Measurements from ENCODE around the gene SGCD.

SGCD gene

GRCh38 chr5:156698323-156698722 is 371.4 kb downstream of the SGCD start:
- Histone ChIP-seq H3K4me3 (replicated peaks; ENCODE audit: insufficient read depth, low read length) (no peak overlapping the region), H3K27me3 (ENCODE audit: insufficient read depth, poor library complexity, severe bottlenecking) (no peaks in the 10 kb centered on the region), H3K27ac (replicated peaks) (no peak overlapping the region)
- no peak for TF ChIP-seq SPI1 (IDR thresholded peaks at IDR 0.05; ENCODE audit: borderline replicate concordance, low read depth)
- TF ChIP-seq, protein P1, sequence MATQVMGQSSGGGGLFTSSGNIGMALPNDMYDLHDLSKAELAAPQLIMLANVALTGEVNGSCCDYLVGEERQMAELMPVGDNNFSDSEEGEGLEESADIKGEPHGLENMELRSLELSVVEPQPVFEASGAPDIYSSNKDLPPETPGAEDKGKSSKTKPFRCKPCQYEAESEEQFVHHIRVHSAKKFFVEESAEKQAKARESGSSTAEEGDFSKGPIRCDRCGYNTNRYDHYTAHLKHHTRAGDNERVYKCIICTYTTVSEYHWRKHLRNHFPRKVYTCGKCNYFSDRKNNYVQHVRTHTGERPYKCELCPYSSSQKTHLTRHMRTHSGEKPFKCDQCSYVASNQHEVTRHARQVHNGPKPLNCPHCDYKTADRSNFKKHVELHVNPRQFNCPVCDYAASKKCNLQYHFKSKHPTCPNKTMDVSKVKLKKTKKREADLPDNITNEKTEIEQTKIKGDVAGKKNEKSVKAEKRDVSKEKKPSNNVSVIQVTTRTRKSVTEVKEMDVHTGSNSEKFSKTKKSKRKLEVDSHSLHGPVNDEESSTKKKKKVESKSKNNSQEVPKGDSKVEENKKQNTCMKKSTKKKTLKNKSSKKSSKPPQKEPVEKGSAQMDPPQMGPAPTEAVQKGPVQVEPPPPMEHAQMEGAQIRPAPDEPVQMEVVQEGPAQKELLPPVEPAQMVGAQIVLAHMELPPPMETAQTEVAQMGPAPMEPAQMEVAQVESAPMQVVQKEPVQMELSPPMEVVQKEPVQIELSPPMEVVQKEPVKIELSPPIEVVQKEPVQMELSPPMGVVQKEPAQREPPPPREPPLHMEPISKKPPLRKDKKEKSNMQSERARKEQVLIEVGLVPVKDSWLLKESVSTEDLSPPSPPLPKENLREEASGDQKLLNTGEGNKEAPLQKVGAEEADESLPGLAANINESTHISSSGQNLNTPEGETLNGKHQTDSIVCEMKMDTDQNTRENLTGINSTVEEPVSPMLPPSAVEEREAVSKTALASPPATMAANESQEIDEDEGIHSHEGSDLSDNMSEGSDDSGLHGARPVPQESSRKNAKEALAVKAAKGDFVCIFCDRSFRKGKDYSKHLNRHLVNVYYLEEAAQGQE (IDR thresholded peaks at IDR 0.05; ENCODE audit: insufficient replicate concordance, low read depth) = no peak
- TF ChIP-seq, protein P2, sequence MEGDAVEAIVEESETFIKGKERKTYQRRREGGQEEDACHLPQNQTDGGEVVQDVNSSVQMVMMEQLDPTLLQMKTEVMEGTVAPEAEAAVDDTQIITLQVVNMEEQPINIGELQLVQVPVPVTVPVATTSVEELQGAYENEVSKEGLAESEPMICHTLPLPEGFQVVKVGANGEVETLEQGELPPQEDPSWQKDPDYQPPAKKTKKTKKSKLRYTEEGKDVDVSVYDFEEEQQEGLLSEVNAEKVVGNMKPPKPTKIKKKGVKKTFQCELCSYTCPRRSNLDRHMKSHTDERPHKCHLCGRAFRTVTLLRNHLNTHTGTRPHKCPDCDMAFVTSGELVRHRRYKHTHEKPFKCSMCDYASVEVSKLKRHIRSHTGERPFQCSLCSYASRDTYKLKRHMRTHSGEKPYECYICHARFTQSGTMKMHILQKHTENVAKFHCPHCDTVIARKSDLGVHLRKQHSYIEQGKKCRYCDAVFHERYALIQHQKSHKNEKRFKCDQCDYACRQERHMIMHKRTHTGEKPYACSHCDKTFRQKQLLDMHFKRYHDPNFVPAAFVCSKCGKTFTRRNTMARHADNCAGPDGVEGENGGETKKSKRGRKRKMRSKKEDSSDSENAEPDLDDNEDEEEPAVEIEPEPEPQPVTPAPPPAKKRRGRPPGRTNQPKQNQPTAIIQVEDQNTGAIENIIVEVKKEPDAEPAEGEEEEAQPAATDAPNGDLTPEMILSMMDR (IDR thresholded peaks at IDR 0.05; ENCODE audit: insufficient read depth, low read length) = no peak
- no peak for TF ChIP-seq POLR2AphosphoS5 (IDR thresholded peaks at IDR 0.05; ENCODE audit: low read depth)
- TF ChIP-seq GABPA (IDR thresholded peaks at IDR 0.05; ENCODE audit: low read depth) = no peak
- no peak for DNase-seq (ENCODE audit: low read depth in 1 of 2, low spot score in 1 of 2)

DNA sequence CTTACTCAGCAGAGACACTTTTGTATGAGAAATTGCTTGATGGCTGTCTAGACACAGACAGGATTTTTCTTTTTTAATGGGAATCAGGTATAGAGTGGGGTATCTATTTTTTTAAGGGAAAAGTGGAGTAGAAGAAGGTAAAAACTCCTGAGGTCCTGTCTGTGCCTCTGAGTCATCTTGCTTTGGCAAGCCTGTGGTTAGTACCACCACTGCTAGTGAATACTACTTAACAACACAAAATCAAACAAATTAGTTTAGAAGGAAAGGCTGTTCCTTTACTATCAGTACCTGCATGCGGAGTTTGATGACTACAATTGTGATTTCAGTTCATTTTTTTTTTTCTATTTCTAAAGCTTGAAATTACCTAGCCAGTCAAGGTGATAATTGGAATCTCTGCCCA is 372.2 kb downstream of the SGCD start:
- no peak overlapping the region for H3K4me3 ChIP-seq (replicated peaks; ENCODE audit: insufficient read depth, low read length)
- TF ChIP-seq, protein P1 (IDR thresholded peaks at IDR 0.05; ENCODE audit: insufficient replicate concordance, low read depth) = no peak
- no peak for TF ChIP-seq SPI1 (IDR thresholded peaks at IDR 0.05; ENCODE audit: borderline replicate concordance, low read depth)
- TF ChIP-seq GABPA (IDR thresholded peaks at IDR 0.05; ENCODE audit: low read depth) = no peak
- TF ChIP-seq, protein P2 (IDR thresholded peaks at IDR 0.05; ENCODE audit: insufficient read depth, low read length) = no peak
- TF ChIP-seq POLR2AphosphoS5 (IDR thresholded peaks at IDR 0.05; ENCODE audit: low read depth) = no peak

GRCh38 chr5:156704139-156704538 is 377.2 kb downstream of the SGCD start:
- H3K27ac ChIP-seq (replicated peaks) = no peak overlapping the region
- H3K4me3 ChIP-seq (replicated peaks; ENCODE audit: insufficient read depth, low read length) = no peak overlapping the region
- TF ChIP-seq SPI1 (IDR thresholded peaks at IDR 0.05; ENCODE audit: borderline replicate concordance, low read depth) (no peak), GABPA (IDR thresholded peaks at IDR 0.05; ENCODE audit: low read depth) (no peak), POLR2AphosphoS5 (IDR thresholded peaks at IDR 0.05; ENCODE audit: low read depth) (no peak)
- TF ChIP-seq, protein P1 (IDR thresholded peaks at IDR 0.05; ENCODE audit: insufficient replicate concordance, low read depth) = no peak
- TF ChIP-seq, protein P2 (IDR thresholded peaks at IDR 0.05; ENCODE audit: insufficient read depth, low read length) = no peak
- no peak for DNase-seq (ENCODE audit: low read depth in 1 of 2, low spot score in 1 of 2)
- no peaks in the 10 kb centered on the region for H3K27me3 ChIP-seq (ENCODE audit: insufficient read depth, poor library complexity, severe bottlenecking)

More for the DNA sequence above, 372.2 kb downstream of the SGCD start:
- no peak overlapping the region for H3K27ac ChIP-seq (replicated peaks)
- no peak for DNase-seq (ENCODE audit: low read depth in 1 of 2, low spot score in 1 of 2)
- H3K27me3 ChIP-seq (ENCODE audit: insufficient read depth, poor library complexity, severe bottlenecking) = no peaks in the 10 kb centered on the region
